Natural killer cell (primary cell): ENCODE results near the gene PRMT3. TPM values are rescaled to one million over a fixed set of nuclear protein-coding genes. Genes with fewer than 3 reads are reported as not detected.

Experiments used
- ATAC-seq, 3 donors: fragments of 150-1000 bp in 2 of 3; fragments of 200-7000 bp in 1 of 3; cut with Tn5 transposase; 1 replicate in 1 of 3; 2 replicates in 2 of 3; pipeline ENCODE4 v1.10.0; 2021; ENCODE audit warnings: mild to moderate bottlenecking in 2 of 3, moderate library complexity in 2 of 3
- DNase-seq, 2 donors: peaks; one replicate each; pipeline versions ENCODE4 v3.0.0 to v3.0.0-alpha.2; 2013 to 2021; ENCODE audit warnings: mixed read lengths in 1 of 2
- H3K27ac ChIP-seq: one replicate; pipeline ENCODE4 v1.5.1; 2013; ENCODE audit warnings: mild to moderate bottlenecking, low read length
- H3K27me3 ChIP-seq: one replicate; pipeline ENCODE4 v1.6.1; 2013; ENCODE audit warnings: low read length; ENCODE audit not compliant: control insufficient read depth, insufficient read depth
- H3K36me3 ChIP-seq: one replicate; pipeline ENCODE4 v1.6.1; 2013; ENCODE audit warnings: low read length; ENCODE audit not compliant: control insufficient read depth, insufficient read depth
- H3K4me1 ChIP-seq: one replicate; pipeline ENCODE4 v1.6.1; 2013; ENCODE audit warnings: low read length; ENCODE audit not compliant: control insufficient read depth, insufficient read depth
- H3K4me3 ChIP-seq: one replicate; pipeline ENCODE4 v1.5.1; 2013; ENCODE audit warnings: low read length
- H3K9me3 ChIP-seq: one replicate; pipeline ENCODE4 v1.6.1; 2013; ENCODE audit warnings: low read length; ENCODE audit not compliant: control insufficient read depth, insufficient read depth
- H3K27ac Mint-ChIP-seq, 2 donors: one replicate each; pipeline ENCODE4 v1.8.0; 2022; ENCODE audit warnings: mild to moderate bottlenecking in 2 of 2, mixed read lengths in 2 of 2, moderate library complexity in 1 of 2
- H3K27me3 Mint-ChIP-seq, 2 donors: one replicate each; pipeline ENCODE4 v1.8.0; 2022; ENCODE audit warnings: low read depth in 2 of 2, mixed read lengths in 2 of 2
- H3K36me3 Mint-ChIP-seq: one replicate; pipeline ENCODE4 v1.8.0; 2022; ENCODE audit warnings: mixed read lengths
- H3K4me1 Mint-ChIP-seq, 2 donors: one replicate each; pipeline ENCODE4 v1.8.0; 2022; ENCODE audit warnings: mixed read lengths in 2 of 2
- H3K4me3 Mint-ChIP-seq: one replicate; pipeline ENCODE4 v1.8.0; 2022; ENCODE audit warnings: mild to moderate bottlenecking, moderate library complexity, mixed read lengths
- H3K9me3 Mint-ChIP-seq, 2 donors: one replicate each; pipeline ENCODE4 v1.8.0; 2022; ENCODE audit warnings: mixed read lengths in 2 of 2
- WGBS: methylation state at CpG from one replicate; pipeline ENCODE4 v1.1.7; 2013; ENCODE audit warnings: missing lambda C conversion rate; ENCODE audit not compliant: insufficient coverage; 5-methylcytosine and 5-hydroxymethylcytosine counted together
- intact Hi-C: fragments of 100-400 bp; cut with micrococcal nuclease; formaldehyde crosslinking; loops from one replicate; pipeline ENCODE4 v1.14.2; 2022
- total RNA-seq, 4 donors: library from RNA; stranded (reverse); fragments of 120-200 nt in 1 of 4; gene quantifications; one replicate each; pipeline versions ENCODE4 v1.2.3 to v1.2.4, GENCODE V29; 2013 to 2022
- TF ChIP-seq, protein P1 (sequence below): fragments of 200-600 bp; IDR thresholded peaks from one replicate; pipeline ENCODE4 v1.8.0; 2022; ENCODE audit warnings: antibody characterized with exemption

Gene PRMT3
- total RNA-seq, 3 donors from 2014 or later (not counting 1 experiment from before 2014, with no cell fraction given), result 10.4 to 12.4 (median 12.1) TPM

DNA sequence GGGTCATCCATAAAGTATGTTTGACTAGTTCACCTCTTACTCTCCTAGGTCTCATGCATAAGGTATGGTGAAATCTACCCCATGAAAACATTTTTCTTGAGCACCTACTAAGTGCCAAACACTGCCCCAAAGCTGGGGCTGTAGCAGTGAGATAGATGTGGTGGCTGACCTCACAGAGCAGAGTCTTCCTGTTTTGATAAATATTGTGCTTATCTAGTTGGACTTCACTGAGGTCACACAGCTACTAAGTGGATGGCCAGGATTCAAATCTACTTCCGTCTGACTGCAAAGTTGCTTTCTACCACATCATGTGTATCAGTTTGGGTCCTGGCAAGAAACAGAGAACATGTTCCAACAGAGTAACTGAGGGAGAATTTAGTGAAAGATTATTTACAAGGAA is 30.4 kb upstream of the PRMT3 start:
- H3K4me1 Mint-ChIP-seq, result peaks cover 9 to 11% of the 10 kb centered on the region in 2 donors
- no peak overlapping the region for H3K27ac Mint-ChIP-seq
- TF ChIP-seq, protein P1, sequence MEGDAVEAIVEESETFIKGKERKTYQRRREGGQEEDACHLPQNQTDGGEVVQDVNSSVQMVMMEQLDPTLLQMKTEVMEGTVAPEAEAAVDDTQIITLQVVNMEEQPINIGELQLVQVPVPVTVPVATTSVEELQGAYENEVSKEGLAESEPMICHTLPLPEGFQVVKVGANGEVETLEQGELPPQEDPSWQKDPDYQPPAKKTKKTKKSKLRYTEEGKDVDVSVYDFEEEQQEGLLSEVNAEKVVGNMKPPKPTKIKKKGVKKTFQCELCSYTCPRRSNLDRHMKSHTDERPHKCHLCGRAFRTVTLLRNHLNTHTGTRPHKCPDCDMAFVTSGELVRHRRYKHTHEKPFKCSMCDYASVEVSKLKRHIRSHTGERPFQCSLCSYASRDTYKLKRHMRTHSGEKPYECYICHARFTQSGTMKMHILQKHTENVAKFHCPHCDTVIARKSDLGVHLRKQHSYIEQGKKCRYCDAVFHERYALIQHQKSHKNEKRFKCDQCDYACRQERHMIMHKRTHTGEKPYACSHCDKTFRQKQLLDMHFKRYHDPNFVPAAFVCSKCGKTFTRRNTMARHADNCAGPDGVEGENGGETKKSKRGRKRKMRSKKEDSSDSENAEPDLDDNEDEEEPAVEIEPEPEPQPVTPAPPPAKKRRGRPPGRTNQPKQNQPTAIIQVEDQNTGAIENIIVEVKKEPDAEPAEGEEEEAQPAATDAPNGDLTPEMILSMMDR, result no peak
- Histone ChIP-seq H3K27ac (no peak overlapping the region), H3K36me3 (no peaks in the 10 kb centered on the region), H3K27me3 (no peaks in the 10 kb centered on the region), H3K4me1 (peaks cover 6% of the 10 kb centered on the region), H3K4me3 (no peak overlapping the region), H3K9me3 (no peaks in the 10 kb centered on the region)
- H3K27me3 Mint-ChIP-seq, result peaks cover 0 to 10% of the 10 kb centered on the region in 2 donors
- H3K9me3 Mint-ChIP-seq, result no peaks in the 10 kb centered on the region
- DNase-seq (no peak), ATAC-seq (peak in 1 of 3 donors; percentile 77)
- no peak overlapping the region for H3K4me3 Mint-ChIP-seq
- H3K36me3 Mint-ChIP-seq, result no peaks in the 10 kb centered on the region
- WGBS, result 79% methylated on average over 1 of the region's 1 CpG
- intact Hi-C loops, result no loop called here

- no peaks in the 10 kb centered on the region for H3K27me3 ChIP-seq
- WGBS, result 47% methylated on average over 7 of the region's 7 CpGs
- no peak overlapping the region for H3K4me3 Mint-ChIP-seq
- ATAC-seq (peak; percentile 29 to 51 (median 36)), DNase-seq (peak in 1 of 2 donors; percentile 71)
- H3K9me3 Mint-ChIP-seq, result no peaks in the 10 kb centered on the region
- peak overlapping the region in 1 of 2 donors; percentile 75 for H3K27ac Mint-ChIP-seq
- peaks cover 28% of the 10 kb centered on the region for H3K4me1 ChIP-seq
- H3K4me1 Mint-ChIP-seq, result peaks cover 23 to 36% of the 10 kb centered on the region in 2 donors
- no peaks in the 10 kb centered on the region for H3K9me3 ChIP-seq
- peak overlapping the region; percentile 15 for H3K4me3 ChIP-seq
- peak overlapping the region; percentile 73 for H3K27ac ChIP-seq
- no peaks in the 10 kb centered on the region for H3K36me3 ChIP-seq
- no peaks in the 10 kb centered on the region for H3K36me3 Mint-ChIP-seq
- intact Hi-C loops, result no loop called here
- TF ChIP-seq, protein P1, result no peak
- H3K27me3 Mint-ChIP-seq, result peaks cover 0 to 4% of the 10 kb centered on the region in 2 donors
Measured at GRCh38 chr11:20360650-20361049, 26.9 kb upstream of the PRMT3 start.

DNA sequence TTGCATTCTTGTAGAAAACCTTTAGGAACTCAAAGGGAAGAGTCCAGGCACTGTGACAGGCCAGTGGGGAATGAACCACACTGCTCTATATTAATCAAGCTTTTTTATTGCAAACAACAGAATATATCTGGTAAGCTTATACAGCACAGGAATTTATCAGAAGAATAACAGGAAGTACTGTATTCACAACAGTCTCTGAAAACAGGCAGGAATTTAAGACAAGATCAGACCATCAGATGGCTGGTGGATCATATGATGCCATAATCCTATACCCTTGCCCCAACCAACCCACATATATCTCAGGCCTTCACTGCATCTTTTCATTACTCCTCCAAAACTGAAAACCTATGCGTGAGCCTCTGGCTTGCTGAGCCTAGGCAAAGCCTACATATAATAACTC is 25.0 kb upstream of the PRMT3 start:
- intact Hi-C loops, result no loop called here
- no peaks in the 10 kb centered on the region for H3K36me3 ChIP-seq
- no peaks in the 10 kb centered on the region for H3K9me3 ChIP-seq
- DNase-seq, result peak in 1 of 2 donors; percentile 9
- no peak overlapping the region for H3K27ac ChIP-seq
- no CpG with 5 or more reads among the region's 1 CpG for WGBS
- no peaks in the 10 kb centered on the region for H3K9me3 Mint-ChIP-seq
- H3K4me1 ChIP-seq, result peaks cover 28% of the 10 kb centered on the region
- H3K36me3 Mint-ChIP-seq, result no peaks in the 10 kb centered on the region
- peaks cover 35 to 48% of the 10 kb centered on the region in 2 donors for H3K4me1 Mint-ChIP-seq
- TF ChIP-seq, protein P1, result no peak
- no peaks in the 10 kb centered on the region for H3K27me3 Mint-ChIP-seq
- no peaks in the 10 kb centered on the region for H3K27me3 ChIP-seq
- no peak overlapping the region for H3K4me3 ChIP-seq
- no peak for ATAC-seq
- peak overlapping the region; percentile 67 to 82 for H3K27ac Mint-ChIP-seq
- H3K4me3 Mint-ChIP-seq, result peak overlapping the region; percentile 77

- Histone ChIP-seq H3K4me1 (peaks cover 28% of the 10 kb centered on the region), H3K27me3 (no peaks in the 10 kb centered on the region), H3K36me3 (no peaks in the 10 kb centered on the region), H3K9me3 (no peaks in the 10 kb centered on the region), H3K27ac (peak overlapping the region; percentile 62), H3K4me3 (peak overlapping the region; percentile 65)
- Mint-ChIP-seq H3K36me3 (no peaks in the 10 kb centered on the region), H3K9me3 (no peaks in the 10 kb centered on the region), H3K4me1 (peaks cover 35 to 48% of the 10 kb centered on the region in 2 donors), H3K27me3 (no peaks in the 10 kb centered on the region), H3K27ac (peak overlapping the region; percentile 67 to 82), H3K4me3 (peak overlapping the region; percentile 77)
- intact Hi-C loops, result loop anchor here (1.0 kb wide), 1 partner anchor 24 kb away; the partner anchor contains the start of gene PRMT3
- DNase-seq (no peak), ATAC-seq (no peak)
- WGBS, result 75% methylated on average over 2 of the region's 2 CpGs
- TF ChIP-seq, protein P1, result no peak
Measured at GRCh38 chr11:20363149-20363499, 24.4 kb upstream of the PRMT3 start.
